ENCODE results near the gene MGAT1. TPM values are rescaled to one million over a fixed set of nuclear protein-coding genes. Genes with fewer than 3 reads are reported as not detected.
"Not testable (repeated sequence)": the region's sequence is repeated elsewhere in the genome, so short reads cannot be mapped to it uniquely, and the experiment has no call there.

MGAT1 gene
- total RNA-seq, 1 experiment from 2014 or later, result 157 TPM

GRCh38 chr5:180775624-180776023 is 27.0 kb downstream of the MGAT1 start:
- in situ Hi-C loops (cut with HindIII; ENCODE audit: low pct_unique_long_range_greater_than_20kb, low sequenced_read_pairs), result no loop called here
- no peak for DNase-seq (ENCODE audit: low read depth)

DNA sequence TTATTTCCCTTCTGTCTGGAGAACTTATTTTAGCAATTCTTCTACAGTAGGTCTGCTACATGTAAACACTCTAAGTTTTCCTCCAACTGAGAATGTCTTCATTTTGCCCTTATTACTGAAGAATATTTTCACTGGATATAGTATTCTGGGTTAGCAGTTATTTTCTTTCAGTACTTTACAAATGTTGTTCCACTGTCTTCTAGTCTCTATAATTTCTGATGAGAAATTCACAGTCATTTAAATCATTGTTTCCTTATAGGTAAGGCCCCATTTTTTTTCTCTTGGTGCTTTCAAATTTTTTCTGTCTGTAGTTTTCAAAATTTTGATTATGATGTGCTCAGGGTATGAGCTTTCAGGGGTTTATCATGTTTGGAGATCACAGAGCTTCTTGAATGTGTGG is 30.8 kb downstream of the MGAT1 start:
- no peak for DNase-seq (ENCODE audit: low read depth)
- in situ Hi-C loops (cut with HindIII; ENCODE audit: low pct_unique_long_range_greater_than_20kb, low sequenced_read_pairs), result no loop called here

- in situ Hi-C loops (cut with HindIII; ENCODE audit: low pct_unique_long_range_greater_than_20kb, low sequenced_read_pairs), result no loop called here
- no peak for DNase-seq (ENCODE audit: low read depth)
Observed at GRCh38 chr5:180769821-180770220, 32.8 kb downstream of the MGAT1 start.

- in situ Hi-C loops (cut with HindIII; ENCODE audit: low pct_unique_long_range_greater_than_20kb, low sequenced_read_pairs), result no loop called here
- DNase-seq (ENCODE audit: low read depth), result no peak
Observed at GRCh38 chr5:180755601-180756000, 47.0 kb downstream of the MGAT1 start.

DNA sequence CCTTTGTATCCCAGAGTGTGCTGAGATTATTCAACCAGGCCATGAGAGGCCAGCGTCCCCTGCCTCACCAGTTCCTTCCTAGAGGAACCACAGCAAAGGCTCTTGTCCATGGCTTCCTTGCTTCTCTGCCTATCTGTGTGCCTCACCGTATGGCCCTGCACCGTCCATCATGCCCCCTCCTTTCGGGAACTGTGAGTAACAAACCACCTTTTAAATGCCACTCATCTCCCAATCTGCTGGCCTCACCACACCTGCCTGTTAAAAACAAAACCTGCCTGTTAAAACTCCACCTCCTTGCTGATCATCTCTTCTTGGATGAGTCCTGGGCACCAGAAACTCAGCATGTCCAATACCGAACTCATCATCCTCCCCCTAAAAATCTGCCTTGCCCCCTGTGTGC is 58.4 kb downstream of the MGAT1 start:
- in situ Hi-C loops (cut with HindIII; ENCODE audit: low pct_unique_long_range_greater_than_20kb, low sequenced_read_pairs), result no loop called here
- DNase-seq (ENCODE audit: low read depth), result no peak

DNA sequence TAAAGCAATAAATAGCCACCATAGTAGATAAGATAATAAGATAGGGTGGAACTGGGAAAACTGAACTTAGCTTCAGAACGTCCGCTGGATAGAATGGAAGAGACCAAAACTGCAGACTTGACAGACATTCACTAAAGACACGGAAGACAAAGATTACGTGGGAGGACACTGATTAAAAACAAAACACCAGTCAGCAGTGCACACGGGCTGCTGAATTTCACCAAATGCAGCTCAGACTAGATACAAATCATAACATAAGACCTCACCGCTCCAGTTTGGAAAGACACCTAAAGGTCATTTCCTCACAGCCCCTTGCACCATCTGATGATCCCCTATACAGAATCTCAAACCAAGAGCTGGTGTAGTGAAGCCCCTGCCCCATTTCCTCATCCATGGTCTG is 59.9 kb downstream of the MGAT1 start:
- DNase-seq (ENCODE audit: low read depth), result no peak
- in situ Hi-C loops (cut with HindIII; ENCODE audit: low pct_unique_long_range_greater_than_20kb, low sequenced_read_pairs), result no loop called here

- in situ Hi-C loops (cut with HindIII; ENCODE audit: low pct_unique_long_range_greater_than_20kb, low sequenced_read_pairs); DNase-seq (ENCODE audit: low read depth): not testable (repeated sequence)
Observed at GRCh38 chr5:180740953-180741352, 61.7 kb downstream of the MGAT1 start.

DNA sequence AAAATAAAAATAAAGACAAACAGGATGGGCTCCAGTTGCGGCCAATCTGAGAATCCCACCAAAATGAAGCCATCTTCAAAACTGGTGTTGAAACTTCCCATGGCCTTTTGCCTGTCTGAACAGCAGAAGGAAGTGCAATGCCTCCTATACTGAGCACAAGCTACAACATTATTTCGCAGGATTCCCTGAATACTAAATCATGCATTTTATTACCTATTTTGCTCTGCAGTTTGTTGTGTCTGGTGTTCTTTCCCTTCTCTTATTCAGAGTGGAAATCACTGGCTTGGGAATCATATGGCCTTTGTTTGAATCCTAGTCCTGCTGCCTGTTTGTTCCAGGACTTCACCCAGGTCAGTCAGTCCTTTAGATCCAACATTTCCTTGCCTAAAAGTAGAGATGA is 62.6 kb downstream of the MGAT1 start, which contains the start of gene OR2Y1:
OR2Y1 (minus strand) TSS at position 101 of the 400 bp plus-strand sequence; CDS start at position 101, 0 bp downstream.
- DNase-seq (ENCODE audit: low read depth), result no peak
- in situ Hi-C loops (cut with HindIII; ENCODE audit: low pct_unique_long_range_greater_than_20kb, low sequenced_read_pairs), result no loop called here

DNA sequence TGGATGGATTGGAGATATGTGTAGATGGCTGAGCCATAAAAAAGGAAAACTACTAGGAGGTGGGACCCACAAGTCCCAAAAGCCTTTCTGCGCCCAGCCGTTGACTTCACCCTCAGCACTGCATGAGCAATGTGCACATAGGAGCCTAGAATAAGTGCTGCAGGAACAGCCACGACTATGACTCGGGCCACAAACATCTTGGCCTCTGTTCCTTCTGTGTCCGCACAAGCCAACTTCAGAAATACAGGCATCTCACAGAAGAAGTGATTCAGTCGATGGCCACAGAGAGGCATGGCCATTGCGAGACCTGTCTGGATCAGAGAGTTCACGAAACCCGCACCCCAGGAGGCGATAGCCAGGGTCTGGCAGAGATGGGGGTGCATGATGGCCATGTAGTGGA is 63.3 kb downstream of the MGAT1 start:
- in situ Hi-C loops (cut with HindIII; ENCODE audit: low pct_unique_long_range_greater_than_20kb, low sequenced_read_pairs), result no loop called here
- no peak for DNase-seq (ENCODE audit: low read depth)

DNA sequence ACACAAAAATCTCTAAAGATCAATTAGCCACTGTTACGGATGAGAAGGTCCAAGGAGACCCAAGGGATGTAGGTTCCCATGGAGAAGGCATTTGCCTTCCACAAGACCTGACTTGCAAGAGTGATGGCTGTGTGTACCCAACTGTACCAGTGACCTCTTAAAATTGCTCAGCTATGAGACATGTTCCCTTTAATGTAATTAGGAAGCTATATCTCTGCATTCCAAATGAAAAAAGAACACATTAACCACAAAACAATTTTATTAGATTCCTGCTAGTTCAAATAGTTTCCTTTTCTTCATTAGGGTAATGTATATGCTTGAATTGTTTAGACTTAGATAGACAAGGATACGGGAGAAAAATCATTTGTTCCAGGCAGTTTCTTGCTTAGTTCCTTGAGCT is 66.1 kb downstream of the MGAT1 start:
- no peak for DNase-seq (ENCODE audit: low read depth)
- in situ Hi-C loops (cut with HindIII; ENCODE audit: low pct_unique_long_range_greater_than_20kb, low sequenced_read_pairs), result no loop called here

Other genes with a start within 250 kb of the MGAT1 start
- gene SCGB3A1, start 211.3 kb downstream of the MGAT1 start, total RNA-seq (2014; rRNA removed; shearing (Covaris generic); ENCODE audit: low replicate concordance), result not detected in 2 replicates
- 2.3 TPM in 1 of 2 replicates, not detected in the other for gene FLT4, start 153.2 kb downstream of the MGAT1 start, total RNA-seq (2014; rRNA removed; shearing (Covaris generic); ENCODE audit: low replicate concordance)
- gene OR2Y1, start 62.7 kb downstream of the MGAT1 start, total RNA-seq (2014; rRNA removed; shearing (Covaris generic); ENCODE audit: low replicate concordance), result not detected in 2 replicates
- gene ZFP62, start 58.5 kb upstream of the MGAT1 start, total RNA-seq (2014; rRNA removed; shearing (Covaris generic); ENCODE audit: low replicate concordance), result 6.7 and 9.8 TPM in 2 replicates
- gene BTNL8, start 96.4 kb upstream of the MGAT1 start, total RNA-seq (2014; rRNA removed; shearing (Covaris generic); ENCODE audit: low replicate concordance), result not detected in 2 replicates
- not detected in 2 replicates for gene BTNL3, start 186.0 kb upstream of the MGAT1 start, total RNA-seq (2014; rRNA removed; shearing (Covaris generic); ENCODE audit: low replicate concordance)
- gene BTNL9, start 237.5 kb upstream of the MGAT1 start, total RNA-seq (2014; rRNA removed; shearing (Covaris generic); ENCODE audit: low replicate concordance), result not detected in 2 replicates

All from Caki2 (cell line).